Measurements from ENCODE around the gene IL22RA2.
A peak's percentile ranks its signal among the peaks of the same experiment; 100 is the strongest.

The IL22RA2 gene

GRCh38 chr6:137148306-137149034, 25.0 kb downstream of the IL22RA2 start:
- Histone ChIP-seq H3K4me1 (ENCODE audit: control insufficient read depth, insufficient read depth, low read length) (no peaks in the 10 kb centered on the region), H3K9me3 (ENCODE audit: control insufficient read depth, insufficient read depth, low read depth, low read length) (no peaks in the 10 kb centered on the region), H3K36me3 (ENCODE audit: control insufficient read depth in 2 of 2, insufficient read depth in 1 of 2, low read length in 2 of 2) (no peaks in the 10 kb centered on the region), H3K27ac (ENCODE audit: extremely low read depth, low read depth, low read length) (no peak overlapping the region), H3K4me3 (ENCODE audit: low read depth, low read length) (no peak overlapping the region)
- ChIA-PET POLR2A (no interaction called here), CTCF (interaction anchor here (0.5 to 0.6 kb wide), 2 partner anchors 185 to 489 kb away, joined by 3 read pairs; no protein-coding TSS in a partner anchor)
- no peak for TF ChIP-seq ZSCAN16 (tag by site-specific recombination; IDR thresholded peaks at IDR 0.05)
- no peak for TF ChIP-seq ZNF391 (tag by site-specific recombination; IDR thresholded peaks at IDR 0.05; ENCODE audit: borderline replicate concordance, low read depth)
- TF ChIP-seq ZBTB1 (tag by site-specific recombination; IDR thresholded peaks at IDR 0.05), result no peak
- no peak for TF ChIP-seq ZNF585B (tag by site-specific recombination; IDR thresholded peaks at IDR 0.05)
- no peak for TF ChIP-seq ZNF146 (tag by site-specific recombination; IDR thresholded peaks at IDR 0.05)
- TF ChIP-seq ZNF140 (tag by site-specific recombination; IDR thresholded peaks at IDR 0.05), result no peak

GRCh38 chr6:137147195-137147594, 26.2 kb downstream of the IL22RA2 start:
- no peaks in the 10 kb centered on the region for H3K9me3 ChIP-seq (ENCODE audit: control insufficient read depth, insufficient read depth, low read depth, low read length)
- CTCF ChIA-PET, result interaction anchor here (0.6 kb wide), 1 partner anchor 16 kb away, joined by 3 read pairs; no protein-coding TSS in a partner anchor
- H3K4me1 ChIP-seq (ENCODE audit: control insufficient read depth, insufficient read depth, low read length), result no peaks in the 10 kb centered on the region
- no peaks in the 10 kb centered on the region for H3K36me3 ChIP-seq (ENCODE audit: control insufficient read depth in 2 of 2, insufficient read depth in 1 of 2, low read length in 2 of 2)
- POLR2A ChIA-PET, result interaction anchor here (0.6 kb wide), 3 partner anchors 9 to 130 kb away, joined by 3 to 7 read pairs (median 4); no protein-coding TSS in a partner anchor
- H3K27ac ChIP-seq (ENCODE audit: extremely low read depth, low read depth, low read length), result no peak overlapping the region
- no peak overlapping the region for H3K4me3 ChIP-seq (ENCODE audit: low read depth, low read length)
- TF ChIP-seq PATZ1 (tag by site-specific recombination; IDR thresholded peaks at IDR 0.05) (no peak), ZNF555 (tag by site-specific recombination; conservative IDR thresholded peaks at IDR 0.05) (peak; percentile 80), ZNF521 (tag by site-specific recombination; IDR thresholded peaks at IDR 0.05) (no peak), ZNF654 (tag by site-specific recombination; IDR thresholded peaks at IDR 0.05; ENCODE audit: low read depth) (peak; percentile 18; the same call in 1 of the 2 replicates), GFI1B (tag by site-specific recombination; IDR thresholded peaks at IDR 0.05) (0 out of 2 replicates have a peak, but pooled peaks have one; percentile 21), ZNF585B (tag by site-specific recombination; IDR thresholded peaks at IDR 0.05) (no peak), ZNF114 (tag by site-specific recombination; IDR thresholded peaks at IDR 0.05) (no peak), ZNF623 (tag by site-specific recombination; IDR thresholded peaks at IDR 0.05) (peak; percentile 56; the same call in 1 of the 2 replicates), ZBTB11 (tag by site-specific recombination; conservative IDR thresholded peaks at IDR 0.05; ENCODE audit: low read depth) (peak; percentile 71), ZSCAN5A (tag by site-specific recombination; IDR thresholded peaks at IDR 0.05) (no peak), ZNF274 (IDR thresholded peaks at IDR 0.05; ENCODE audit: low read length) (no peak), ZNF274 (tag by site-specific recombination; IDR thresholded peaks at IDR 0.05; ENCODE audit: borderline replicate concordance) (no peak), ZNF394 (tag by site-specific recombination; IDR thresholded peaks at IDR 0.05; ENCODE audit: borderline replicate concordance) (peak; percentile 87), ZNF266 (tag by site-specific recombination; IDR thresholded peaks at IDR 0.05; ENCODE audit: low read depth) (peak; percentile 60)
- TF ChIP-seq, protein P1, sequence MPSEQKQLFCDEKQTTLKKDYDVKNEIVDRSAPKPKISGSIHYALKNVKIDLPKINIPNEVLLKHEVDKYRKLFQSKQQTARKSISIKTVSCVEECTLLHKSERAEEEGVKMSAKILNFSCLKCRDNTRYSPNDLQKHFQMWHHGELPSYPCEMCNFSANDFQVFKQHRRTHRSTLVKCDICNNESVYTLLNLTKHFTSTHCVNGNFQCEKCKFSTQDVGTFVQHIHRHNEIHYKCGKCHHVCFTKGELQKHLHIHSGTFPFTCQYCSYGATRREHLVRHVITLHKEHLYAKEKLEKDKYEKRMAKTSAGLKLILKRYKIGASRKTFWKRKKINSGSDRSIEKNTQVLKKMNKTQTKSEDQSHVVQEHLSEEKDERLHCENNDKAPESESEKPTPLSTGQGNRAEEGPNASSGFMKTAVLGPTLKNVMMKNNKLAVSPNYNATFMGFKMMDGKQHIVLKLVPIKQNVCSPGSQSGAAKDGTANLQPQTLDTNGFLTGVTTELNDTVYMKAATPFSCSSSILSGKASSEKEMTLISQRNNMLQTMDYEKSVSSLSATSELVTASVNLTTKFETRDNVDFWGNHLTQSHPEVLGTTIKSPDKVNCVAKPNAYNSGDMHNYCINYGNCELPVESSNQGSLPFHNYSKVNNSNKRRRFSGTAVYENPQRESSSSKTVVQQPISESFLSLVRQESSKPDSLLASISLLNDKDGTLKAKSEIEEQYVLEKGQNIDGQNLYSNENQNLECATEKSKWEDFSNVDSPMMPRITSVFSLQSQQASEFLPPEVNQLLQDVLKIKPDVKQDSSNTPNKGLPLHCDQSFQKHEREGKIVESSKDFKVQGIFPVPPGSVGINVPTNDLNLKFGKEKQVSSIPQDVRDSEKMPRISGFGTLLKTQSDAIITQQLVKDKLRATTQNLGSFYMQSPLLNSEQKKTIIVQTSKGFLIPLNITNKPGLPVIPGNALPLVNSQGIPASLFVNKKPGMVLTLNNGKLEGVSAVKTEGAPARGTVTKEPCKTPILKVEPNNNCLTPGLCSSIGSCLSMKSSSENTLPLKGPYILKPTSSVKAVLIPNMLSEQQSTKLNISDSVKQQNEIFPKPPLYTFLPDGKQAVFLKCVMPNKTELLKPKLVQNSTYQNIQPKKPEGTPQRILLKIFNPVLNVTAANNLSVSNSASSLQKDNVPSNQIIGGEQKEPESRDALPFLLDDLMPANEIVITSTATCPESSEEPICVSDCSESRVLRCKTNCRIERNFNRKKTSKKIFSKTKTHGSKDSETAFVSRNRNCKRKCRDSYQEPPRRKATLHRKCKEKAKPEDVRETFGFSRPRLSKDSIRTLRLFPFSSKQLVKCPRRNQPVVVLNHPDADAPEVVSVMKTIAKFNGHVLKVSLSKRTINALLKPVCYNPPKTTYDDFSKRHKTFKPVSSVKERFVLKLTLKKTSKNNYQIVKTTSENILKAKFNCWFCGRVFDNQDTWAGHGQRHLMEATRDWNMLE (tag by site-specific recombination; conservative IDR thresholded peaks at IDR 0.05; ENCODE audit: low read depth), result peak; percentile 82
